AG09309 (cell line): ENCODE results near the gene SCD.
A peak's percentile ranks its signal among the peaks of the same experiment; 100 is the strongest.
"Not testable (repeated sequence)": the region's sequence is repeated elsewhere in the genome, so short reads cannot be mapped to it uniquely, and the experiment has no call there.

Experiments
- DNase-seq: peaks from one replicate; pipeline ENCODE4 v3.0.0-alpha.2; 2010; ENCODE audit warnings: low read depth
- H3K4me3 ChIP-seq: 2 replicates; pipeline ENCODE4 v1.5.1; 2011; ENCODE audit warnings: mild to moderate bottlenecking, low read depth, low read length, moderate library complexity; ENCODE audit not compliant: control insufficient read depth
- CTCF ChIP-seq: IDR thresholded peaks from 2 replicates; pipeline ENCODE4 v1.5.1; 2011; ENCODE audit warnings: mild to moderate bottlenecking, low read depth, low read length, inconsistent platforms; ENCODE audit not compliant: insufficient read depth, control insufficient read depth; ENCODE audit errors: missing control alignments

SCD gene

GRCh38 chr10:100370714-100371481 lies 23.9 kb downstream of the SCD start:
- peak; percentile 39 for DNase-seq
- no peak for TF ChIP-seq CTCF
- H3K4me3 ChIP-seq = no peak overlapping the region

GRCh38 chr10:100371482-100372027 lies 24.5 kb downstream of the SCD start:
- DNase-seq = no peak
- no peak overlapping the region for H3K4me3 ChIP-seq

DNA sequence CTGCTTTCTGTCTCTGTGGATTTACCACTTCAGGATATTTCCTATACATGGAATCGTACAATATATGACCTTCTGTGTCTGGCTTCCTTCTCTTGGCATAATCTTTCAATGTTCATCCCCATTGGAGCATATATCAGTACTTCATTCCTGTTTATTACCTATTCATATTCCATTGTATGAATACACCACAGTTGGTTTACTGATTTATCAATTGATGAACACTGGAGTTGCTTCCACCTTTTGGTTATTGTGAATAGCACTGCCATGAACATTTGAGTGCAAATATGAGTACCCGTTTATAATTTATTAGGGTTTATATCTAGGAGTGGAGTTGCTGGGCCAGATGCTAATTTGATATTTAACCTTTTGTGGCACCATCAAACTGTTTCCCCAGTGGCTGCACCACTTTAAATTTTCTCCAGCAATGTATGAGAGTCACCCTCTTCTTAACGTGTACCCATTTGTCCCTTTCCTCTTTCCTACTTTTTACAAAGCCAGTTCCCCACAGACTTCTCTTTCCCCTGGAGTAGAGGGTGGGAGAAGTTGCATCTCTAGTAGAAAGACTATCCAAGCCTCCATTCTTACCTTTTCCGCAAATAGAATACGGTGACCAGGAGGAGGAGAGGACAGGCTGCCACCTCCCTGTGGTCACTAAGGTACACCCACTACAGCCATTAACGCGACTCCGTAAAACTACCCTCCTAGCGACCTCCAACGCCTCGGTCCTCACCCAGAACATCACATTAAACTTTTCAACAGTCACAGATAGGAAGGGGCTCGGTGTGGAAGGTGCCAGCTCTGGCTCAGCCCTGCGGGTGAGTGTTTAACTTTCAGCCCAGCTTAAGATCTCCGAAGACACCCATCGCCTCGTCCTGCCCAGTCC lies 25.6 kb downstream of the SCD start:
- TF ChIP-seq CTCF = no peak
- DNase-seq = no peak
- H3K4me3 ChIP-seq = peak overlapping the region; percentile 68

More at GRCh38 chr10:100371482-100372027, 24.5 kb downstream of the SCD start:
- no peak for TF ChIP-seq CTCF

DNA sequence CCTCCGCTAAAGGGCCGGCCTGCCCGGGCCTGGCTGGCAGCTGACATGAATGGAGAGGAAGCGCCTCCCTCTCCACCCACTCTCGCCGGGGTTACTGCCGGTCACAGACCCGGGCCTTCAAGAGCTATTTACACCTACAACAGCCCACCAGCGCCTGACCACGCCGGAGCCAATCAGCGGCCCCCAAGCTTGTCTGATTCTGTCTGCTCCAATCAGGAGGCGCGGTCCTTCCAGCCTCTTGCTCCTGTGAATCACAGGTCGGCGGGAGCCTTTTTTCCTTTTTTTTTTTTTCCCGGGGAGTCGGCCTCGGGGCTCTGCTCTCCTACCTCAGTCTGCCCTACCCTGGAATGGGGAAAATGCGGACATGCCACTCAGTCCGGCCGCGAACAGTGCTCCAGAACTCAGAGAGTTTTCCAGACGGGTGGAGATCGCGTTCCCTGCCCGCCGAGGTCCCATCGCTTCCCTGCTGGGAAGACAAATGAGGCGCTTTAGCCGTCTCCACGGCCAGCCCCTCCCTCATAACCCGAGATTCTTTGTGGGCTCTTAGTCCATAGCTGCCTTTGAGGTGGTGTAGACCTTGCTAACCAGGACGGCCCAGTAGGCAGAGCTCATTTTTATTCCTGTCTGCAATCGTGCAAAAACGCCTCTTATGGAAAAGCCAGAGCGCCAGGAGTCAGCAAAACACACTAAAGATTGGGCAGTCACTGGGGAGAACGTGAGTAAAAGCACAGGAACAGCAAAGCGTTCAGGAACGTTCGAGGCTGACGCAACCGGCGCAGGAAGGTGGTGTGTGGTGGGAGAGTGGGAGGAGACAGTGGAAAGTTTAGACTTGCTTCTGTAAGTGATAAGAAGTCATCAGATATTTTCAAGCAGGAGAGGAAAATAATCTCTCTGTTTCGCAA lies 26.5 kb downstream of the SCD start:
- H3K4me3 ChIP-seq = peak overlapping the region; percentile 68
- TF ChIP-seq CTCF = no peak
- DNase-seq = peak; percentile 96

DNA sequence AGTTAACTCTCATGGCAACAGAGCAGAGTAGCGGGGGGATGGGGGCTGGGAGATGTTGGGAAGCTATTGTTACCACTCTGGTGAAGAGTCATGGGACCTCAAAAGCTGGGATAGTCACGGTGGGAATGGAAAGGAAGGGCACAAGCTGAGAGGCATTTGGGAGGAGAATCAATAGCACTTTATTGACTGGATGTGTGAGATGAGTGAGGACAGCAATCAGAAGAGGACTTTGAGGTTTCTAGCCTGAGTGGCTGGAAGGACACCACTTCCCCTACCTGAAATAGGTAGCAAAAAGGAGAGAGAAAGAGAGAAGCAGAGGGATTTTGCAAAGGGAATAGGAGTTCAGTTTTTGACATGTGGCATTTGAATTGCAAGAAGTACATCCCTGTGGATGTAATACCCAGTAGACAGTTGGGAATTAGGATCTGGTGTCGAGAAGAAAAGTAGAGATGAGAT lies 27.2 kb downstream of the SCD start:
- H3K4me3 ChIP-seq = peak overlapping the region; percentile 68
- DNase-seq = no peak
- TF ChIP-seq CTCF = no peak

DNA sequence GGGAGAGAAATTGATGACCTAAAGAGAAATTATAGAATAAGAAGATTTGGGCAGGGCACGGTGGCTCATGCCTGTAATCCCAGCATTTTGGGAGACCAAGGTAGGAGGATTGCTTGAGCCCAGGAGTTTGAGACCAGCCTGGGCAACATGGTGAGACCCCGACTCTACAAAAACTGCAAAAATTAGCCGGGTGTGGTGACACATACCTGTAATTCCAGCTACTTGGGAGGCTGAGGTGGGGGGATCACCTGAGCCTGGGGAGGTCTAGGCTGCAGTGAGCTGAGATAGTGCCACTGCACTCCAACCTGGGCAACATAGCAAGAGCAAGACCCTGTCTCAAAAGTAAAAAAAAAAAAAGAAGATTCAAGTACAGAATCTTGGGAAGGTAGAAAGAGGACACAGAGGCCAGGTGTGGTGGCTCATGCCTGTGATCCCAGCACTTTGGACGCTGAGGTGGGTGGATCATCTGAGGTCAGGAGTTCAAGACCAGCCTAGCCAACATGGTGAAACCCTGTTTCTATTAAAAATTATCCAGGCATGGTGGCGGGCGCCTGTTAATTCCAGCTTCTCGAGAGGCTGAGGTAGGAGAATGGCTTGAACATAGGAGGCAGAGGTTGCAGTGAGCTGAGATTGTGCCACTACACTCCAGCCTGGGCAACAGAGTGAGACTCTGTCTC lies 27.8 kb downstream of the SCD start:
- DNase-seq = not testable (repeated sequence)
- peak overlapping the region; percentile 68 for H3K4me3 ChIP-seq

GRCh38 chr10:100376656-100377055 lies 29.6 kb downstream of the SCD start:
- not testable (repeated sequence) for DNase-seq, H3K4me3 ChIP-seq
